GM18858 (cell line): Measurements from ENCODE around the gene APOBEC3A.

ENCODE experiments used
- ATAC-seq: cut with Tn5 transposase; IDR thresholded peaks from one replicate; pipeline ENCODE4 v1.9.1; 2021; ENCODE audit not compliant: unreplicated experiment

The APOBEC3A gene

GRCh38 chr22:38957046-38957770 lies at the start of gene APOBEC3A:
Gene APOBEC3A (plus strand): TSS chr22:38957609. CDS start chr22:38957692, 83 bp downstream.
- ATAC-seq, result no peak

GRCh38 chr22:38907767-38908166 lies 49.6 kb upstream of the APOBEC3A start:
- no peak for ATAC-seq

- no peak for ATAC-seq
These were observed 46.0 kb upstream of the APOBEC3A start for GRCh38 chr22:38911434-38911833.

- no peak for ATAC-seq
These were observed 37.7 kb upstream of the APOBEC3A start for GRCh38 chr22:38919631-38920190.

- no peak for ATAC-seq
These were observed 36.3 kb upstream of the APOBEC3A start for GRCh38 chr22:38921120-38921519.

GRCh38 chr22:38921806-38922205 lies 35.6 kb upstream of the APOBEC3A start:
- no peak for ATAC-seq

- no peak for ATAC-seq
These were observed 33.7 kb upstream of the APOBEC3A start for GRCh38 chr22:38923463-38924346.

- ATAC-seq, result no peak
These were observed 33.0 kb upstream of the APOBEC3A start for GRCh38 chr22:38924347-38924952.

- ATAC-seq, result no peak
These were observed 31.8 kb upstream of the APOBEC3A start for GRCh38 chr22:38925571-38926041.

- ATAC-seq, result no peak
These were observed 30.2 kb upstream of the APOBEC3A start for GRCh38 chr22:38927033-38927781.

GRCh38 chr22:38930512-38930911 lies 26.9 kb upstream of the APOBEC3A start:
- no peak for ATAC-seq

- ATAC-seq, result no peak
These were observed 22.4 kb upstream of the APOBEC3A start for GRCh38 chr22:38935023-38935422.

GRCh38 chr22:38935616-38936015 lies 21.8 kb upstream of the APOBEC3A start:
- ATAC-seq, result no peak

GRCh38 chr22:38936562-38936961 lies 20.8 kb upstream of the APOBEC3A start:
- ATAC-seq, result no peak

GRCh38 chr22:38937036-38937435 lies 20.4 kb upstream of the APOBEC3A start:
- no peak for ATAC-seq

GRCh38 chr22:38937541-38937940 lies 19.9 kb upstream of the APOBEC3A start:
- no peak for ATAC-seq

- ATAC-seq, result no peak
These were observed 19.2 kb upstream of the APOBEC3A start for GRCh38 chr22:38938221-38938620.

GRCh38 chr22:38938925-38939324 lies 18.5 kb upstream of the APOBEC3A start:
- no peak for ATAC-seq

- no peak for ATAC-seq
These were observed 16.5 kb upstream of the APOBEC3A start for GRCh38 chr22:38940811-38941384.

- ATAC-seq, result no peak
These were observed 15.9 kb upstream of the APOBEC3A start for GRCh38 chr22:38941488-38941987.
